ENCODE data around the gene SLC5A9.

DNA sequence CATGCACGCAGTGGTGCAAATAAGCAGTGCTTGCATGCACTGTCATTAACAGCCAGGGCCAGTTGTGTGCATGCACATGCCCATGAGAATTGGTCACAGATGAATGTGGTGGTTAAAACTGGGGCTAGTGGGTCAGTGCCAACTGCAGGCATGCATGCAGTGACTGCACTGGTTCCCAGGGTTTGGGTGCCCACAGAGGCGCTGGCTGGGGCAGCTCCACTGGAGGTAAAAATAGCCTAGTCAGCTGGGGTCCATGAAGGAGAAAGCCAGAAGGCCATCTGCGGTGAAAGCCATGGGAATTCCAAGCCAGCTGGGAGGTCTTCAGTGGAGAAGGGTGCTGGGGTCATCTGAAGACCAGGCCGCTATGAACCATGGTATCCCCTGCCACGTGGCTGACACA, 70.2 kb downstream of the SLC5A9 start:
- TF ChIP-seq, protein P1, sequence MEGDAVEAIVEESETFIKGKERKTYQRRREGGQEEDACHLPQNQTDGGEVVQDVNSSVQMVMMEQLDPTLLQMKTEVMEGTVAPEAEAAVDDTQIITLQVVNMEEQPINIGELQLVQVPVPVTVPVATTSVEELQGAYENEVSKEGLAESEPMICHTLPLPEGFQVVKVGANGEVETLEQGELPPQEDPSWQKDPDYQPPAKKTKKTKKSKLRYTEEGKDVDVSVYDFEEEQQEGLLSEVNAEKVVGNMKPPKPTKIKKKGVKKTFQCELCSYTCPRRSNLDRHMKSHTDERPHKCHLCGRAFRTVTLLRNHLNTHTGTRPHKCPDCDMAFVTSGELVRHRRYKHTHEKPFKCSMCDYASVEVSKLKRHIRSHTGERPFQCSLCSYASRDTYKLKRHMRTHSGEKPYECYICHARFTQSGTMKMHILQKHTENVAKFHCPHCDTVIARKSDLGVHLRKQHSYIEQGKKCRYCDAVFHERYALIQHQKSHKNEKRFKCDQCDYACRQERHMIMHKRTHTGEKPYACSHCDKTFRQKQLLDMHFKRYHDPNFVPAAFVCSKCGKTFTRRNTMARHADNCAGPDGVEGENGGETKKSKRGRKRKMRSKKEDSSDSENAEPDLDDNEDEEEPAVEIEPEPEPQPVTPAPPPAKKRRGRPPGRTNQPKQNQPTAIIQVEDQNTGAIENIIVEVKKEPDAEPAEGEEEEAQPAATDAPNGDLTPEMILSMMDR (IDR thresholded peaks at IDR 0.05) = no peak
- TF ChIP-seq POLR2AphosphoS5 (IDR thresholded peaks at IDR 0.05) = no peak
- no peak for TF ChIP-seq EP300 (IDR thresholded peaks at IDR 0.05)
- TF ChIP-seq POLR2A (IDR thresholded peaks at IDR 0.05) = no peak

Measured in upper lobe of left lung (tissue), 4 donors.